NCI-H510A (cell line): ENCODE results near the gene CHD6.

Experiments used
- DNase-seq: peaks from one replicate; lab custom pipeline; 2025; lab: John Stamatoyannopoulos, UW

CHD6 gene

DNA sequence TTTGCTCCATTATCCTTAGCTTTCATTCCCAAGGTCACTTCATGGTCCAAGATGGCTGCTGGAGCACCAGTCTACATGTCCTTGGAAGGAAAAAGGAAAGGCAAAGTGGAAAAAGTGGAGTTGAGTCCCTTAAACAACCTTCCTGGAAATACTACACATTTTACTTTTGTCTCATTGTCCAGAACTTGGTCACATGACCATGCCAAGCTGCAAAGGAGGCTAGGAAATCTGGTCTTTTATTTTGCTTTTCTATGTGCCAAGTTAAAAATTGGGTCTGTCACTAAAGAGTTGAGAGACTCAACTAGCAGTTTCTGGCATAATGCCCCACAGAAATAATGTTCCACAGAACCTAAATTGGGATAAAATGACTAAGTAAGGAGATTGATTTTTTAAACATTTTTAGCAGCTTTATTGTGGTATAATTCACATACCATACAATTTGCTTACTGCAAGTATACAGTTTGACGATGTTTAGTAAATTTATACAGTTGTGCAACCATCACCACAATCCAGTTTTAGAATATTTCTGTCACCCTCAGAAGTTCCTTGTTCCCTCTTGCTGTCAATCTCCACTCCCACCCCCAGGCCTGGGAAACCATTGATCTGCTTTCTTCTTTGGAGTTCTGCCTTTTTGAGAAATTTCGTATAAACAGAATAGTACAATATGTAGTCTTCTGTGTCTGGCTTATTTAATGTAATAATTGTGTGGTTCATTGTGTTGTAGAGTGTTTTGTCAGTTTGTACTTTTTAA, 5.6 kb upstream of the CHD6 start:
- DNase-seq: no peak

DNA sequence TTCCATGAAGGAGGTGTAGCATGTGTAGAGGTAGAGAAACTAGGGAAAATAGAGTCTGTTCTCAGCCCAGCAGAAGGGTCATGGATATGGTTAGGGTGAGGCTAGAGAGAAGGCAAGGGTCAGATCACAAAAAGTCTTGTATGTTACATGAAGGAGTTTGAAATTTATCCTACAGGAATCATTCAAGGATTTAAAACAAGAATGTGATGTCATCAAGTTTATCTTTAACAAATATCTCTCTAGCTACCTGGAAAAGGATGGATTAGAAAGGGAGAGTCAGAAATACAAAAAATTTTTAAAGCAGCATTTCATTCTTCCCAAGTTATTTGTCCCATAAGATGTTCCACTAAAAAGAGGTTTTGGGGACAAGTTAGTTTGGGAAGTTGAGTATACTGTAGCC, 4.4 kb upstream of the CHD6 start:
- no peak for DNase-seq

DNA sequence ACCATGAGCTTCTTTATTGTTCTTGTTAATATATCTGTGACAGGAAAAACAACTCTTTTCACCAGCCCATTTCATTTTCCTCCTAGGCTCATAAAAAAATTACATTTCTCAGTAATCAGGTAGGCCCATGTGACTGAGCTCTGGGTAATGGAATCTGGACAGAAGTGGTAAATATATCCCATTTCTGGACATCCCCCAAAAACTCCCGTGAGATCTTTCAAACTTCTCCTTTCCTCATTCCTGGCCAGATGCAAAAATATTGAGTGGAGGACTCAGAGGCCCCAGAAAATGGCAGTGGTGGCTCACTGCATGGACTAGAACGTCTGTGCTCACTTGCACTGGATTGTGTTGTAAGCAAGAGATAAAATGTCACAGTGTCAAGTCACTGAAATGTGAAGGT, 3.8 kb upstream of the CHD6 start:
- DNase-seq: no peak

DNA sequence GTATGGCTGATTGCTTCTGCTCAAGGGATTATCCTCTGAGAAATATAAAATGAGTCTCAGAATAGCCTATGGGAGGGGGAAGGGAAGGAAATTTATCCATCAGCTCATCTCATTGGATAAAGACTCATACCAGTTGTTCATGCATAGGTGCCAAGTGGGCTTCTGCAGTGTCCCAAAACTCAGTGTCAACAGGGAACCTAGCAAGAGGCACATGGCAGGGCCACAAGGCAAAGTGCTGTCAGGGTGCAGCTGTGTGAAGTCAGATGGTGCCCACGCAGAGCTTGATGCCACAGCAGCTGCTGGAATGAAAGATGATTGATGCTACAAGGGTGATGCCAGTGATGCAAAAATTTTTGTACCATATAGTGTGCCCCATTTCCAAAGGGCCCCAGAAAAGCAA, 3.2 kb upstream of the CHD6 start:
- DNase-seq: no peak

DNA sequence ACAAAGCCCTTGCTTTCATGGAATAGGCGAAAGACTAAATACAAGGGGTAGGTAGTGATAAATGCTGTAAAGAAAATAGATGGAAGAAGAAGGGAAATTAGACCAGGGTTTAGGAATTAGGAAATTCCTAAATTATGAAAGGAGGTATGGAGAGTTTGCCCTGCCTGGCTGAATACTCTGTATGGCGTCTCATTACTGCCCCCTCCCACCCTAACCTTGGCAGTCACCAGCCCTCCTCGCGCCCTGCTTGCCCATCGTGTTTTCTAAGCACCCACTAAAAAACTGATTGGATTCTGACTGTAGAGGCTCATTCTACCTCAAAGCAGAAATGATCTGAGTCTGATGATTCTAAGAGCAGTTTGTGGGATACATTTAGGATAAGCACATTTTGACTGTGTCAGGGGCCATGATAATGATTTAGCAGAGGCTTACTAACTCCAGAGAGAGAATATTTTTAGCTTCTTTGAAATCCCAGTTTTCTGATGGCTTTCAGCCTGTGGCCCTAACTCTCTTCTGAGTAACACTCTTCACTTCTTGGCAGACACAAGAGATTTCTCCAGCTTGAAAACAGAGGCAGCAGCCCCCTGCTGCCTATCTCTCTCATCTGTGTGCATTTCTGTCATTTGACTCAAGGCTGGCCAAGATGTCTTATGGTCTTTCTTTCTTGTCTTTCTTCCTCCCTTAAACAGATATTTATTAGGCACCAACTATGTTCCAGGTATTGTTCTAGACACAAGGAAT, 1.4 kb upstream of the CHD6 start:
- no peak for DNase-seq

DNA sequence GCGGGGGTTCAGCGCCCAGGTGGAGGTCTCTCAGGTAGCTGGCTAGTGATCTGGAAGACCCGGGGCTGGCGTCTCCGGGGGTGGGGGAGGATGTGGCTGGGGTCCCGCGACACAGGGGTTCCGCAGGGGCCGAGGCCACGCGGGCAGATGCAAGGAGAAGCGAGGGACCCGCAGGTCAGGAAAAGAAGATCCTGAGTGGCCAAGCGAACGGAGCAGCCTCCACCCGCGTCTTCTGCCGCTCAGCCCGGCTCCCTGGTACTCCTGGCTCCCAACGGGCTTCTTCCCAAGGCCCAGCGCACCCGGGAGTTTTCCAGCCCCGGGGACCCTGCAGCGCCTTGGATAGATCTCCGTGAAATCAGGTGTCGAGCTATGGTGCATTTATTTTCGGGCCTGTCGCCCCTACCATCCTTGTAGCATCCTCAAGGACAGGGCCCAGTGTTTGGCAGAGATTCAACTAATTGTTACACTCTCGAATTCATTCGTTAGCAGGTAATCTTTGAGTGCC, 682 bp upstream of the CHD6 start:
- peak; percentile 31 for DNase-seq

DNA sequence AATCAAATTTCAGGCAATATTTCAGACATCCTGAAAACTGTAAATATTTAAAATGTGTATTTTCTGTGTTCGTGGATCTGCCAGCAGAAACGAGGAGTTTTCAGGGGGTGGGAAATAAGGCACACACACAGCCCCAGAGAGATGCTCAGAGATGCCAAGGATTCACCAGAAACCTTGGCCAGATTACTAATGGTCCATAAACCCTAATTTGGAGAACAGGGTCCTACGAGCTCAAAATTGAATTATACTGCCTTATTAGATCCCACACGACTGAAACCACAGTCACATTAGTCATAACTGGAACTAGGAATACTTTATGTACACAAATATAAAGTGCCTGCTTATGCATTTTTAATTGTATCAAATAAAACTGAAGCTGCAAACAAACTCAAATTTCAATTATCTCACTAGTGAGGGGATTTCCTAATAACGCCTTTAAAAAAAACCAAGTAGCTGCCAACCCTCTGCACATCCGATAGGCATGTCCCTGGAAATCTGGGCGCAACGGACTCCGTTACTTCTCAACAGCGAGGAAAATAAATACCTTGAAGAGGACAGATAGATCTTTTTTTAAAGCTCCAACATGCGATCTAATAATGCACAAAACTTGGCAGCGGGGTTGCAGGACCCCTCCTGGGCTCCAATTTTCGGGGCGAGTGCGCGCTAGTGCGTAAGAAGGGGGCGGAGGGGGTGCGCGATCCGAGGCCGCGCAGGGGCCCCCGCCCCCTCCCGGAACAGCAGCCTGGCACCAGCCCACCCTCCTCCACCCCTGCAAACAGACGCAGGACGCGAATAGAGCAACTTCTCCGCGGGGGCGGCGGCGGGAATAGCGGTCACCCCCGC, 897 bp downstream of the CHD6 start:
- peak; percentile 4 for DNase-seq

DNA sequence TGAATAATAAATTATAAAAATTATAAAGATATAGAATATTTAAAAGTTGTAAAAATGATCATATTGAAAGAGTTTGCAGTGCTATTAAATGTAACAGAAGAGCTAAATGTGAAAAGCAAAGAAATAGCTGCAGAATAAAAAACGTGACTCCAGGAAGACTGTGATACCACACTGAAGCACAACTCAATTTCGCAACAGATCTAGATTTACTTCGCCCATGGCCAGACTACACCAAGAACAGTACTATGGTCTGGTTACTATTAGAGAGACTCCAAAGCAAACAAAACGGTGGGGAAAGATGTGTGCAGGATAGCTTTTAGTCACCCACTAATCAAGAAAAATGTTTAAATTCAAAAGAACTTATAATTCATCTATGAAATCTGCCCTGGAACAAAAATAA, 1.9 kb downstream of the CHD6 start:
- no peak for DNase-seq

DNA sequence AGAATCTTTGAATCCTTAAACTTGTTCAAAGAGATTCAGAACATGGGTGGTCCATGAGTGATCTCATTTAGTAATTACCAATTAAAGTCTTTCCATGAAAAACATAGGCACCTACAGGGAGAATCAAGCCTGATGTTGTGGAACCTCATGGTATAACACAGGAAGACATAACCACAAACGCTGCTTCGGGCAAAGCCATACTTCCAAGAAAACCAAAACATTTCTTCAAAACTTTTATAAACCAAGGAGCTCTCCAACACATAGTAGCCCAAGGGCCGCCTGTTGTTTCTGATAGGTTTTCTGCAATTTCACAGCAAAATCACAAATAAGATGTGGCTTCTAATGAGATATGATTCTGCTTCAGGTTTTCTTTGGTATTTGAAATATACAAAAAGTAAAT, 2.5 kb downstream of the CHD6 start:
- no peak for DNase-seq

DNA sequence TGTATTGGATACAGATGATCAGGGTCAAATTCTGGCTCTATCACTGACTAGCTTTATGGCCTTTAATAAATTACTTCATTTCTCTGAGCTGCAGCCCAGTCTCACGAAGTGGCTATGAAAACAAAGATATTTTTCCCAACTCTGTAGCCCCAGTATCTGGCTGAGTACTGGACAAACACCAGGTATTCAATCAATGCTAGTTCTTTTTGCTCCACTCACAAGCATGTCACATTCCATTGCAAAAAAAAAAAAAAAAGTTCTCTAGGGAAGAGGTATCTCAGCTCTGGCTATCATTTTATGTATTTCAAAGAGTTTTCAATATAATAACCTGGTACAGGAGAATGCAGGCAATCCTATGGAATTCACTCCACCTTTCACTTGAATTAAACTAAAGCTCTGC, 3.1 kb downstream of the CHD6 start:
- DNase-seq: no peak

DNA sequence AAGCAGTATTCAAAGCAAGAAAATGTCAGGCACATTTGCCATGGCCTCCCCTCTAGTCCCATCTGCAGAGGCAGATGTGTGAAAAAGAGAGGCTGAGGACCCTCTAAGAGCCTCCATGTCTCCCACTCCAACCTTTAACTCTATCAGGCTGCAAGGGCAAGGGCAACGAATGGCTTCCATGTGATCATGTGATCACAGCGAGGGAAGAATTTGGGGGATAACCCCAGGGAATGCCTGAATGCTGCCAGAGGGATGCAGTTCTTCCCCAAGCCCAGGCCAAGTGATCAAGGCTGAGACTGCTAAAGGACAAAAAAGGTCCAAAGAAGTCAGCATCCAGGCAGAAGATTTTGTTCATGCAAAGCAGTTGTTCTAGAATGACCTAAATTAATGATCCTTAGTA, 4.9 kb downstream of the CHD6 start:
- no peak for DNase-seq

DNA sequence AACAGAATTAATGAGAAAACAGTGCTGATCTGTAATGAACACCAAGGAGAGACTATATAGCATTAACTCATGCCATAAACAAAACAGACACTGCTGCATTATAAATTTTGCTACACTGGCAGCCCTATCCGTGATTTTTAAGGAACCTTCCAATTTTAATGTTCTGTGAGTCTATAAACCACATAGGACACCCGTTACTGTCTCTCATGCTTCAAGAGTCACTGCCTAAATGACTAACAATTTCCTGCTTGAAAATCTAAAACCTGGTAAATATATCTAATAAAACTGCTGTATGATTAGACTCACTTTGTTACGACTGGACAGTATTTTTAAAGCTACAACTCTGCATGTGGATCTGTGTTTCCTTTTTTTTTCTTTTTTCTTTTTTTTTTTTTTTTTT, 8.7 kb downstream of the CHD6 start:
- DNase-seq: no peak

DNA sequence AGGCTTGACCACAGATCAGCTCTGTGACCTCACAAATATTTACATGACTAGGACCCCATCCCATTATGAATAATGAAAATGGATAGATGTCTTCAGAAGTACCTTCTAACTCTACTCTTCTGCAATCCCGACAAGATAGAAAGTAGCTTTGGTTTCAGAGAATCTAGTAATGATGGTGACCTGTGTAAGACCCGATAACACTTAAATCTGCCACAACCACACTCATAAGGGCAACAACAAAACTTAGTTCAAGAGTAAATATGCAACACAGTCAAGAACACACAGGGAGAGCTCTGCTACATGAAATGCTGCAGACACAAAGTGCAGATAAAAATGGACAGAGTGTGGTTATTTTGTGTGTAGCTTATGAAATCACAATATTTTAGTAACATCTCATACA, 9.6 kb downstream of the CHD6 start:
- no peak for DNase-seq

DNA sequence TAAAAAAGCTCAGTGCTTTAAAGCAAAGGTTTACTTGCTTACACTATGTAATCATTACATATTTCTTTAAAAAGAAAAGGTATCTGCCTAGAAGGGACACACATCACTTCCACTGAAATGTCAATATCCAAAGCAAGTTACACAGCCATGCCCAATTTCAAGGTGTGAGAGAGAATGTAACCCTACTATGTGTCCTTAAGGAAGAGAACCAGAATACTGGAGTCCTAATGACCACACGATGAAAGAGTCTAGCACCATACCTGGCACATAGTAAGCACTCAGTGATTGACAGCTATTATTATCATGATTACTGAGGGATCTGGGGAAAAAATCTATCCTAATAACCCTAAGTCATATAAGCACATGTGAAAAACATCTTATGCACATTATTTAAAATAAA, 10.4 kb downstream of the CHD6 start:
- no peak for DNase-seq

DNA sequence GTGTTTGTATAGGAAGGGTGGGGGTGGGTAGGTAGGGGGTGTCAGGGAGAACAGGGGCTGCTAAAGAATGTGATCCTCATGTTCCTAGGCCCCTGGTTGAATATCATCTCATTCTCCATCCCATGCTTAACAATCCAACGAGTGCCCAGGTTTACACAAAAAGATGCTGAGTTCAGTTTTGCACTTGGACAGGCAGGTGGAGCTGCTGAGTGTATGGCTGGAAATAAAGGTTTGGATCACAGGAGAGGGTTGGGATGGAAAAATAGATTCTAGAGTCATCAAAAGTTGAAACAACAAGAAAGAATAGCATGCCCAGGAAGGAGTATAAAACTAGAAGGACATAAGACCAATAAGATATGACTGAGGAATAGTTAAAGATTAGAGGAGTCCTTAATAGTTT, 14.2 kb downstream of the CHD6 start:
- no peak for DNase-seq

DNA sequence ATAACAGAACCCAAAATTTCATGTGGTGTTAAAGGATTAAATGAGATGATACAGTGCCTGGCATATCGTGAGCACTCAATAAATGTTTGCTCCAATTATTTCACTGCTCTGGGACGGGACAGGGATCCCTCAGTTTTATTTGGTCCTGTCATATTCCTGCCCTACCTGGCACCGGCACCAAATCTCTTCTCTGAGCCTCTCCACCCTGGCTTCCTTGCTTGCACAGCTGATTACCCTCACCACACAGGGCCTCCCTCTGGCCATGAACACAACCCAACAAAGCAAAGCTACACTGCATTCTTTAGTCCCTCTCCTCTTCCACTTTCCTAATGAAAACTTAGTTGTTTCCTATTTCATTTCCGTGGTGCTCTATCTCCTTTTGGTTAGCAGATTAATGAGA, 16.4 kb downstream of the CHD6 start:
- no peak for DNase-seq

DNA sequence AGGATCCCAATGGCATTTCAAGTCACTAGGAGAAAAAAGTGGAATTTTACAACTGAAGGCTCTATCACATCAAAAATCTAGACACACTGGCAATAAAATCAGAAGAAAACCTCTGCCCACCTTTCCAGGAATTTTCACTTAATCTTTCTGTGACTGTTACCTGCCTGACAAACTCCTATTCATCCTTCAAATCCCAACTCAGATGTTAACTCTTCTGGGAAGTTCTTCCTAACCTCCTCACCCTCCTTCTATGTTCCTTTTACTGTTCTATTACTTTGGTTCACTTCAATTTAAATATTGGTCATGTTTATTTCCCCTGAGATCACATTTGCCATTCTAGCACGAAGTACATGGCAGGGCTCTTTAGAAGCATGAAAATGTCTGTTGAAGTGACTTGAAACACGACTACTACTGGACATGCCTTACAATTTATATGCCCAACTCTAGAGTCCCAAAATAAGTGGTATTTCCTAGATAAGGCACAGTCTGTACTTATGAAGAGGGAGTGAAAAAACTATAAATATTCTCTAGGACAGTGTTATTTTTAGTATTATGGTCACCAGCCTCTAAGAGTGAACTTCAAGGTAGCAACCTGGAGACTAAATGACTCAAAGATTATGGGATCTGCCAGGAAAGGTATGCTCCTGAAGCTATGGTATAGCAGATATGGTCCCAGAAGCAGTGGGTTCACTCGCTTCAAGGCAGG, 17.1 kb downstream of the CHD6 start:
- DNase-seq: no peak

DNA sequence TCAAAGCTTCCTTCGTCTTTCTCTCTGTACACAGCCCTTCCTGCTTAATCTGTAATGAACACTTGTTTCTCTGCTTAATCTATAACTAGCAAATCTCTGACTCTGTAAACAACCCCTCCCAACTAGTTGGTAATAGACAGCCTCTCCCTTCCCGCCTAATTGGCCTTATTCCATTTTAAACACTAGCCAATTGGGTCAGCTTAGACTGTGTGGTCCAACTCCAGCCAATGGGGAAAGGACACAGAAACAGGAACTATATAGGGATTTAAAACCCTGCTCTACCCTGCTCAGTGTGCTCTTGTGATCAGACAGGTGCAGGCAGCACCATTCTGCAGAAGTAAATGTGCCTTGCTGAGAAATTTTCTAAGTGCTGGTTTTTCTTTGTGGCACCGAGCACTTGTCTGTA, 18.5 kb downstream of the CHD6 start:
- DNase-seq: no peak

DNA sequence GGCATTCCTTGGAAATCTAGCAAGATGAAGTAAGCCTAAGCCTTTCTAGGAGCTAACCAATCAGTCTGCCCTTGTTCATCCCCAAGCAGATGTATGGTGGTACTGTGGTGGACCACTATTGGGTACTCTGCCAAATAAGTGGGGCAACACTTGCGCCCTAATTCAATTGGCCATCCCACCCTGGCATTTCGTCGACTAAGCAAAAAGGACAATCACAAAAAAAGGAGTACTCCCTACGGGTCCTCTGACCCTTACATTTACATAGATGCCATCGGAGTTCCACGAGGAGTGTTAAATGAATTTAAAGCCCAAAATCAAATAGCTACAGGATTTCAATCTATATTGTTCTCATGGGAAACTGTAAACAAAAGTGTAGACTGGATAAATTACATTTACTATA, 19.5 kb downstream of the CHD6 start:
- no peak for DNase-seq

DNA sequence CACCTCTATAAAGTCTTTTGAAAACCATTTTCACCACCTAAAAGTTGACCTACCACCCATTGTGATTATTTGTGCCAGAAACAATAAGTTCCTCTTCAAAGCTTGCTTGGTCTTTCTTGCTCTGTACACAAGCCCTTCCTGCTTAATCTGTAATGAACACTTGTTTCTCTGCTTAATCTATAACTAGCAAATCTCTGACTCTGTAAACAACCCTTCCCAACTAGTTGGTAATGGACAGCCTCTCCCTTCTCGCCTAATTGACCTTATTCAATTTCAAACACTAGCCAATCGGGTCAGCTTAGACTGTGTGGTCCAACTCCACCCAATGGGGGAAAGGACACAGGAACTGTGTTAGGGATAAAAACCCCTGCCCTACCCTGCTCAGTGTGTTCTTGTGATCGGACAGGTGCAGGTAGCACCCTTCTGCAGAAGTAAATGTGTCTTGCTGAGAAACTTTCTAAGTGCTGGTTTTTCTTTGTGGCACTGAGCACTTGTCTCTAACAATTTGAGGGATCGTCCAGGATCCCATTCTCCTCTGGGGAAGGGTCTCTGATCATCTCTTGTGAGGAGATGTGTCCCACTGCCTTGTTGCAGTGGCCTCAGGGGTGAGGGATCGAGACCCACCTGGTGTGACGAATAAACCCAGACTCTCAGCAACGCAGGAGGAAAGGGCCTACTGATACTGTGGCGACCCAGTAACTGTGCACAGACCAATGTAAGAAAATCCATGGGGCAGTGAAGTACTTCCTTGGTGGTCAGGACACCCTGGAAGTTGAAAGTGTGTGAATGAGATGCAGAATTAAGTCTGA, 23.5 kb downstream of the CHD6 start:
- DNase-seq: no peak

DNA sequence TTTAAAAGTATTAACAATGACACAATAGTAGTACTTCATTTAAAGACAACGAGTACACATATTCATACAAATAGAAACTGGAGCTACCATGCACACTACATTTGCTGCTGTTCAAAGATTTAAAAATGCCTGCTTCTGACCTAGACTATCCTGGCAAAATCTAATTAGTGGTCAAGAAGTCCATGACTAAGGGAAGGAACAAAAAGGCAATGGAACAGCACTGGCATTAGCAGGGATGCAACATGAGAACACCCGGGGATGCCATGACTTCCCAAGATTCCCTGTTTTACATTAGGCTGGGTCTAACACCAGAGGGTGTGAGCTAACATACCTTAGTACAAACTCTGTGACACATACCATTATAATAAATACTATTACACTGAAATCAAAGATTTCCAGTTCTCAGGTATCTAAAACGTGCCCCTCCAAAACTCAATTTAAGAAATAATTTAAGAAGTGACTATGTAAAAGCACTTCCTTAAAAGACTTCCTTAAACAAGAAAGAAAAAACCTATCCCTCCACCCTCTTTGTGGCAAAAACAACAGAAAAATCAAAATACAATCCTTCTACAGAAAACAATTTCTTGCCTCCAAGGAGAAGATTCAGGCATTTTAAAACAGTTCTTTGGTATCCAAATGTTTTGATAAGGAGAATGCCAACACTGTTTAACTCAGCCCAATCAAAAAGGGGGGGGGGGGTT, 25.5 kb downstream of the CHD6 start:
- DNase-seq: no peak
